Spleen (tissue), 11 donors: Measurements from ENCODE around the gene LGI2. TPM values are rescaled to one million over a fixed set of nuclear protein-coding genes. Genes with fewer than 3 reads are reported as not detected.
A peak's percentile ranks its signal among the peaks of the same experiment; 100 is the strongest.

Source experiments
- DNase-seq: peaks from one replicate; pipeline ENCODE4 v3.0.0-alpha.2; 2020
- H3K27ac ChIP-seq, 8 donors: fragments of 200-600 bp; sonication (generic) in 7 of 8; 1 replicate in 4 of 8; 2 replicates in 4 of 8; pipeline versions ENCODE4 v1.5.0 to v1.8.0; 2016 to 2021; ENCODE audit warnings: inconsistent platforms in 4 of 8, mild to moderate bottlenecking in 4 of 8, moderate library complexity in 1 of 8
- H3K27me3 ChIP-seq, 7 donors: fragments of 200-600 bp; sonication (generic) in 6 of 7; replicated peaks in 1 of 7; 1 replicate in 4 of 7; 2 replicates in 3 of 7; pipeline versions ENCODE4 v1.5.0 to v1.8.0; 2016 to 2021; ENCODE audit warnings: inconsistent platforms in 3 of 7, mild to moderate bottlenecking in 1 of 7
- H3K36me3 ChIP-seq, 6 donors: fragments of 200-600 bp; sonication (generic) in 5 of 6; 1 replicate in 4 of 6; 2 replicates in 2 of 6; pipeline versions ENCODE4 v1.5.0 to v1.8.0; 2016 to 2021; ENCODE audit warnings: inconsistent platforms in 2 of 6
- H3K4me1 ChIP-seq, 6 donors: fragments of 200-600 bp; sonication (generic) in 5 of 6; 1 replicate in 3 of 6; 2 replicates in 3 of 6; pipeline versions ENCODE4 v1.5.0 to v1.8.0; 2016 to 2021; ENCODE audit warnings: inconsistent platforms in 3 of 6
- H3K4me3 ChIP-seq, 8 donors: fragments of 200-600 bp; sonication (generic) in 7 of 8; 1 replicate in 4 of 8; 2 replicates in 4 of 8; pipeline versions ENCODE4 v1.5.0 to v1.8.0; 2016 to 2021; ENCODE audit warnings: inconsistent platforms in 4 of 8, mild to moderate bottlenecking in 4 of 8, moderate library complexity in 2 of 8
- H3K9me3 ChIP-seq, 8 donors: fragments of 200-600 bp; sonication (generic) in 7 of 8; 1 replicate in 4 of 8; 2 replicates in 4 of 8; pipeline versions ENCODE4 v1.5.0 to v1.8.0; 2016 to 2021; ENCODE audit warnings: inconsistent platforms in 4 of 8
- POLR2A ChIP-seq, 3 donors: fragments of 450-650 bp; IDR thresholded peaks; one replicate each; pipeline ENCODE4 v1.5.1; 2017; ENCODE audit warnings: antibody characterized with exemption in 3 of 3, mild to moderate bottlenecking in 1 of 3
- POLR2AphosphoS5 ChIP-seq, 3 donors: sonication (generic); formaldehyde crosslinking; IDR thresholded peaks; one replicate each; pipeline ENCODE4 v1.5.1; 2017; ENCODE audit warnings: antibody characterized with exemption in 3 of 3
- WGBS, 5 donors: extraction: QIAGEN DNeasy Blood & Tissue Kit in 3 of 5; methylation state at CpG; one replicate each; pipeline versions ENCODE4 v1.1.5 to v1.1.7; 2013 to 2018; 5-methylcytosine and 5-hydroxymethylcytosine counted together
- intact Hi-C: fragments of 100-400 bp; cut with DNase I; formaldehyde crosslinking; loops from one replicate; pipeline ENCODE4 v1.15.0; 2023; ENCODE audit warnings: low total_unique reads
- polyA plus RNA-seq, 3 donors: library from polyadenylated mRNA; stranded (reverse); fragments of 200-250 nt; gene quantifications; one replicate each; pipeline ENCODE4 v1.2.1, GENCODE V29; 2013
- total RNA-seq, 7 donors: library from RNA; depleted of rRNA in 3 of 7; stranded (reverse); fragments of >200 nt in 3 of 7; fragmentation: NEBNext Ultra II Directional in 4 of 7; extraction: Animal tissue kit (Norgen Biotek cat#: 25700) in 4 of 7; gene quantifications; one replicate each; pipeline versions ENCODE4 v1.1.0 to v1.2.1, GENCODE V29; 2016 to 2021
- TF ChIP-seq, protein P1 (sequence below), 11 experiments: fragments of 200-600 bp in 7 of 11; fragments of 450-650 bp in 4 of 11; sonication (generic) in 4 of 11; IDR thresholded peaks in 8 of 11; conservative IDR thresholded peaks in 3 of 11; 1 replicate in 7 of 11; 2 replicates in 4 of 11; pipeline versions ENCODE4 v1.4.0 to v1.8.0; 2016 to 2021; ENCODE audit warnings: antibody characterized with exemption in 11 of 11, inconsistent platforms in 4 of 11, mild to moderate bottlenecking in 1 of 11
- donor health status: healthy with polysubstance abuse.
- donor health status: DM: no; HTN: no; CAD: no; lungs with moderate emphysema.
- donor health status: DM: no; HTN: no; CAD: no.
- donor health status: Bipolar disorder and iron deficiency.
- donor health status: healthy.
- donor health status: DM: no; HTN: no; CAD: no.
- donor health status: DM: yes; HTN: yes; CAD: no.

The LGI2 gene
- total and polyA plus RNA-seq, 10 donors, result 0.17 to 2.7 (median 0.72) TPM

- Histone ChIP-seq H3K27ac (no peak overlapping the region), H3K4me3 (no peak overlapping the region), H3K4me1 (no peaks in the 10 kb centered on the region), H3K9me3 (peaks cover 0 to 14% (median 4%) of the 10 kb centered on the region in 8 donors), H3K36me3 (no peaks in the 10 kb centered on the region), H3K27me3 (no peaks in the 10 kb centered on the region)
- 75 to 88% (median 86%) methylated on average over 4 of the region's 4 CpGs for WGBS, 5 donors
- intact Hi-C loops, result no loop called here
- no peak for DNase-seq
- TF ChIP-seq, protein P1, sequence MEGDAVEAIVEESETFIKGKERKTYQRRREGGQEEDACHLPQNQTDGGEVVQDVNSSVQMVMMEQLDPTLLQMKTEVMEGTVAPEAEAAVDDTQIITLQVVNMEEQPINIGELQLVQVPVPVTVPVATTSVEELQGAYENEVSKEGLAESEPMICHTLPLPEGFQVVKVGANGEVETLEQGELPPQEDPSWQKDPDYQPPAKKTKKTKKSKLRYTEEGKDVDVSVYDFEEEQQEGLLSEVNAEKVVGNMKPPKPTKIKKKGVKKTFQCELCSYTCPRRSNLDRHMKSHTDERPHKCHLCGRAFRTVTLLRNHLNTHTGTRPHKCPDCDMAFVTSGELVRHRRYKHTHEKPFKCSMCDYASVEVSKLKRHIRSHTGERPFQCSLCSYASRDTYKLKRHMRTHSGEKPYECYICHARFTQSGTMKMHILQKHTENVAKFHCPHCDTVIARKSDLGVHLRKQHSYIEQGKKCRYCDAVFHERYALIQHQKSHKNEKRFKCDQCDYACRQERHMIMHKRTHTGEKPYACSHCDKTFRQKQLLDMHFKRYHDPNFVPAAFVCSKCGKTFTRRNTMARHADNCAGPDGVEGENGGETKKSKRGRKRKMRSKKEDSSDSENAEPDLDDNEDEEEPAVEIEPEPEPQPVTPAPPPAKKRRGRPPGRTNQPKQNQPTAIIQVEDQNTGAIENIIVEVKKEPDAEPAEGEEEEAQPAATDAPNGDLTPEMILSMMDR (IDR thresholded peaks at IDR 0.05 in 8 of 11, conservative IDR thresholded peaks at IDR 0.05 in 3 of 11), result no peak
- TF ChIP-seq POLR2AphosphoS5 (IDR thresholded peaks at IDR 0.05) (no peak), POLR2A (IDR thresholded peaks at IDR 0.05) (no peak)
Measured at GRCh38 chr4:24989327-24989726, 41.4 kb downstream of the LGI2 start.

DNA sequence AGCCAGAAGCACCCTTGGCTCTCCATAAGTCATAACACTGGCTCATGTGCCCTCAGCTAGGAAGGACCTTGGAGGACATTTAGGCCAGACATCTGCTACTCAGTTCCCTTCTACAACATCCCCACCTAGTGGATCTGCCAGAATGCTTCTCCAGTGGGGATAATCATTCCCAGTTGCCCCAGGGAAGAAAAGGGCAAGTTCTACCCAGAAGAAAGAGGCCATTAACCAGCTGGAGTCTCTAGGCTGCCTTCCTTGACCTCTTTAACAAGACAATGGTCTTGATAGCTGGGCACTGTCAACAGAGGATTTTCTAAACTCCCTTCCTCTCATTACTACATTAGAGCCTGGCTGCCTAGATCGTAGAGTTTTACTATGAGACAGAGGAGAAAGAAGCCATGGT lies 42.0 kb downstream of the LGI2 start:
- H3K27ac ChIP-seq, result no peak overlapping the region
- TF ChIP-seq POLR2A (IDR thresholded peaks at IDR 0.05) (no peak), POLR2AphosphoS5 (IDR thresholded peaks at IDR 0.05) (no peak)
- TF ChIP-seq, protein P1 (IDR thresholded peaks at IDR 0.05 in 8 of 11, conservative IDR thresholded peaks at IDR 0.05 in 3 of 11), result peak in 5 of 11 experiments; percentile 7 to 36 (median 22)
- intact Hi-C loops, result no loop called here
- DNase-seq, result no peak
- H3K4me1 ChIP-seq, result no peaks in the 10 kb centered on the region
- H3K36me3 ChIP-seq, result no peaks in the 10 kb centered on the region
- 59 to 88% (median 74%) methylated on average over 1 of the region's 1 CpG for WGBS, 5 donors
- H3K27me3 ChIP-seq, result no peaks in the 10 kb centered on the region
- peaks cover 0 to 14% (median 4%) of the 10 kb centered on the region in 8 donors for H3K9me3 ChIP-seq
- no peak overlapping the region for H3K4me3 ChIP-seq

DNA sequence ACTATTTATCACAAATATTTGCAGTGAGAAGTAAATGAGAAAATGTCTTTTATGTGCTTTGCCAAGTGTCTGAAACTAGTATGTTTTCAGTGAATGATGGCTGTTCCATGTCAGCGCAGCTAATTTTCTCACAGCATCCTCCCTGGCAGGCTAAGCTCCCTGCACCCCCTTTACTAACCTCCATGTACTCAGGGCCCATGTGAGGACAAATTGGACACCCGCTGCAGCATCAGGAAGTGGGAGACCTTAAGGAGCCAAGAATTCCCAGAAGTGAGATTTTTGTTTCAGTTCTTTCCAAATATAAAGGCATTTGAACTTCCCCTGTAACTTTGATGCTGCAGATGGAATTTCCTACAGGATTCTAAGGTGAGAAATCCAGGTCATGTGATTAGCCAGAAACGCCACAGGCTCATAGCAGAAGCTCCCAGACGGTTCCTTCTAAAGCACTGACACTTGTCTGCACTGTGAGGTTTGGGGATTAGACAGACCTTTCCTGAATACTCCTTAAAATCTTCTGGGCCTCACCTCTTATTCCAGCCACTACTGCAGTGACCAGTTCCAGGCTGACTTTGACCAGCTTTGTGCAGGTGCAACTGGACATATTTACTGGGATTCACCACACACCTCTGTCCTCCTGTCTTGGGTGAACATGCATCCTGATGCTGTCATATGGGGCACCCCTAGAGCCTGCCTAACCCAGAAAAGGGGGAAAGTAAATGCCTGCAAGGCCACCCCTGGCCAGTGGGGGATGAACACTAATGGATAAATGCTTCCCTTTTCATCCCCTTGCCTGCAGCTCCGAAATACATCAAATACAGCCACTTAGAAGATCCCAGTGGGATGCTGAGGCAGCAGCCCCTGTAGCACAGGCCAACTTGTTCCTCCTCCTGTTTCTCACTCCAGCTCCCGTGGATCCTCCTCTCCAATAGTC lies 45.9 kb downstream of the LGI2 start:
- no peak overlapping the region for H3K27ac ChIP-seq
- no peaks in the 10 kb centered on the region for H3K36me3 ChIP-seq
- WGBS, 5 donors, result 59 to 89% (median 77%) methylated on average over 6 of the region's 6 CpGs
- no peak overlapping the region for H3K4me3 ChIP-seq
- TF ChIP-seq POLR2AphosphoS5 (IDR thresholded peaks at IDR 0.05) (no peak), POLR2A (IDR thresholded peaks at IDR 0.05) (no peak)
- TF ChIP-seq, protein P1 (IDR thresholded peaks at IDR 0.05 in 8 of 11, conservative IDR thresholded peaks at IDR 0.05 in 3 of 11), result no peak
- no peak for DNase-seq
- intact Hi-C loops, result no loop called here
- H3K27me3 ChIP-seq, result peaks cover 0 to under 1% (median 0%) of the 10 kb centered on the region in 7 donors
- peaks cover 0 to 4% (median 0%) of the 10 kb centered on the region in 8 donors for H3K9me3 ChIP-seq
- H3K4me1 ChIP-seq, result peaks cover 0 to 8% (median 3%) of the 10 kb centered on the region in 6 donors

- H3K4me1 ChIP-seq, result peaks cover 0 to 32% (median 14%) of the 10 kb centered on the region in 6 donors
- 84 to 94% (median 90%) methylated on average over 5 of the region's 5 CpGs for WGBS, 5 donors
- TF ChIP-seq POLR2A (IDR thresholded peaks at IDR 0.05), result no peak
- TF ChIP-seq, protein P1 (IDR thresholded peaks at IDR 0.05 in 8 of 11, conservative IDR thresholded peaks at IDR 0.05 in 3 of 11), result no peak
- no peak for TF ChIP-seq POLR2AphosphoS5 (IDR thresholded peaks at IDR 0.05)
- H3K27ac ChIP-seq, result no peak overlapping the region
- H3K4me3 ChIP-seq, result no peak overlapping the region
- intact Hi-C loops, result no loop called here
- H3K27me3 ChIP-seq, result peaks cover 0 to 13% (median 0%) of the 10 kb centered on the region in 7 donors
- no peaks in the 10 kb centered on the region for H3K9me3 ChIP-seq
- no peaks in the 10 kb centered on the region for H3K36me3 ChIP-seq
- no peak for DNase-seq
Measured at GRCh38 chr4:24980740-24981139, 50.0 kb downstream of the LGI2 start.
